HG02763 (cell line): ENCODE results near the gene SH3RF1.
A peak's percentile ranks its signal among the peaks of the same experiment; 100 is the strongest.
"Not testable (repeated sequence)": the region's sequence is repeated elsewhere in the genome, so short reads cannot be mapped to it uniquely, and the experiment has no call there.

ENCODE experiments used
- ATAC-seq: cut with Tn5 transposase; IDR thresholded peaks from one replicate; pipeline ENCODE4 v1.9.1; 2021; ENCODE audit warnings: mild to moderate bottlenecking, moderate library complexity; ENCODE audit not compliant: unreplicated experiment

SH3RF1 gene

DNA sequence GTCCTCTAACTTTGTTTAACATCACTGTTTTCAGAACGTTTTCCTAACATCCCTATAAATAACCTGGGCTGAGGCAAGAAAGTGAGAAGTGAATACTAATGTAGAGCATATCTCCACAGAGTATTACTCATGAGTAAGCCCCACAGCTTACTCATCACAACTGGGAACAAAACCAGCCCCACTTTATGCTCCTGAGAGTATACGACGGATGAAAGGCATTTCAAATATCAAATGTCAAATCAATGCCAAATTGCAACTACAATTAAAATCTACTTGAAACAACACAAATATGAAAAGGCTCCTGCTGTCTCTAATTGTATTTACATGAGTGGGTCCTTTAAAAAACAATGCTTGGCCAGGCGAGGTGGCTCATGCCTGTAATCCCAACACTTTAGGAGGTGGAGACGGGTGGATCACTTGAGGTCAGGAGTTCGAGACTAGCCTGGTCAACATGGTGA, 41.2 kb downstream of the SH3RF1 start:
- no peak for ATAC-seq

DNA sequence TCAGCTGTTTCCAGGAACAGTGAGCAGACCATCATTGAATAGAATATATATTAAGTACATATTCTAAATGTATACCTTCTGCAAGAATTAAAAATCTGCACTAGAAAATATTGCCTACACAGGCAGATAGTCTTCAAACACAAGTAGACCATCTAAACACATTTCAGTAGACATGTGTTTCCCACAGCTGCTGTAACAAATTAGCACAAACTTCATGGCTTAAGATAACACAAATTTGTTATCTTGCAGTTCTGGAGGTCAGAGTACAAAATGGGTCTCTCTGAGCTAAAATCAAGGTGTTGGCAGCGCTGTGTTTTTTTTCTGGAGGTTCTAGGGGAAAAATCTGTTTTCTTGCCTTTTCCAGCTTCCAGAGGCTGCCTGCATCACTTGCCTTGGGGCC, 42.7 kb downstream of the SH3RF1 start:
- no peak for ATAC-seq

DNA sequence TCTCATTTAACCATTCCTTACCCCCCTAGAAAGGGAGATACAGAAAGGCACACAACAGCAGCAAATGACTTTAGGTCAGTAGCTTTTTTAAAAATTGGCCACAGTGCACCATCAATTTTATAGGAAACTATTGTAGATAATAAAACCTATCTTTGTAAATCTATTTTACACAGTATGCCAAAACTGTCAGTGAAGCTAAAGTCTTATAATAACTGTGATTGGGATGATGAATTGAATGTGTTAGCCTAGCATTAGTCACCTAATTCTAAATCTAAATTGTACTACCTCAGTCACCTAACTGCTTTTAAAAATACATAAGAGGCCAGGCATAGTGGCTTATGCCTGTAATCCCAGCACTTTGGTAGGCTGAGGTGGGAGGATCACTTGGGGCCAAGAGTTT, 44.2 kb downstream of the SH3RF1 start:
- no peak for ATAC-seq

DNA sequence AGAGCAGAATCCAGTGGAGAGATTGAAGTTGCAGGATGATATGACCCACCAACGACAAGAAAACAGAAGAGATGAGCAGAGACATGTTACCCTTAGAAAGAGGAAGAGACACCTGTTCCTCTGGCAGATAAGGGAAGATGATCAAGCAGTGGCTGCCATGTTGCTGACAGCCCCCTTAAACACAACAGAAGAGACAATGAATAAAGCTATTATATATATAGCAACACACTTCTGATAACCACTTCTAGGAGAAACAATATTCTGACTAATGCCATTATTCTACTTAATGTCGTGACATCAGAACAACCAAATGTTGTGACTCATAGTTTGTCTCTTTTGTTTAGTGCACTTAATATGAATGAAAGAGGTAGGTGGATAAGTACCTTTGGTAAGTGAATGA, 44.9 kb downstream of the SH3RF1 start:
- ATAC-seq = no peak

DNA sequence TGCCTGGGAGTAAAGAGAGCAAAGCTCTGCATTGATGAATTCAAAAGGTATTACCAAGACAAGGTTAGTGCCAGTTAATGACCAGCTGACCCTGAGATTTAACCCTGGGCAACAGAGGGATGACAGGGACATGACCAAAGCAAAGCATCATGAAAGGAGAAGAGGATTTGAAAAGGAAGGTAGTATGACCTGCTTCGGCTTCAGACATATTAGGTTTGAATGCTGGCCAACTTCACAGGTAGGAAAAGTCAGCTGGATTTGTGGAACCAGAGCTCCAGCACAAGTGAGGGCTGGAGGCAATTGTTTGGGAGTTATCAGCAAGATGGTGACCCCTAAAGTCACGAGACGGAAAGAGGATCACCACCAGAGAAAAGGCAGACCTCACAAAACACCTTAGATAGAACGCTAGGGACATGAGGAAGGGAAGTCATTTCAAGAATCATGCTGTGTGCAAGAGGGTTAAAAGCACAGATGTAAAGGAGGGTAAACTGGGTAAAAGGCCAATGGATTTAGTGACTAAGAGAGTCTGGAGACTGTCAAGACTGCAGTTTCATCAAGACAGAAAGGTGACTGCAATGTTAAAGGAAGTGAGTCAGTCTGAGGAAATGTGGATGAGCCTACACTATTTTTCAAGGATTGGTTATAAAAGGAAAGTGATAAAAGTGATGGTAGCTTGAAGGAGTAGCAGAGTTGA, 45.6 kb downstream of the SH3RF1 start:
- no peak for ATAC-seq

DNA sequence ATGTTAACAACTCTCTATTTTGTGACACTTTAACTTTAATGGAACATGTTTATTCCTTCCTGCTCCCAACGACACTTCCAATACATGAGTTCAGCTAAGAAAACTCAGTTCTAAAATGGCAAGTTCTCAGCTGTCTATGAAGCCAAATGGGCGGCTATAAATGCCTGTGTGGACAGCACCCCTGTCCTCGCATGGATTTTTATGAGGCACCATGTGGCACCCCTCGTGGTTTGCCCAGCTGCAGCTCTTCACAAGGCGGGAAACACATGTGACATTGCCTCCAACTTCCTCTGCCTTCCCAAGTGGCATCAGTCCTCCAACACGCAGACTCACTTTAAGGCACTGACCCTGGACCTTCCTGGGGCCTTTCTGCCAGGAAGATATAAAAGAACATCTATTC, 48.0 kb downstream of the SH3RF1 start:
- no peak for ATAC-seq

DNA sequence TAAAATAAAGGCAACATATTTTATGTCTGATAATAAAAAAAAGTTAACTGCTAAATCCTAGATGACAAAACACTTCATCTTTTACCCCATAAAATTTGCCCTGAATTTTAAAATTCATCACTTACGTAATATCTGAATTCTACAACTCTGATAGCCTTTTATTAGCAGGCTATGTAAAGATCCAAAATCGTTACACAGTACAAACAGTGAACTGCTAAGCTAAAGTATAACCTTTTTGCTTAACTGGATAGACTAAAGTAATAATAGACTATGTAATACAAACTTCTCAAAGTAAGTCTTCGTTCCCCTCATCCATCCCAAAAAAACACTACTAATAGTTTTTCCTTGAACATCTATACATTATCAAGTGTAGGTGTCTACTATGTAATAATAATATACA, 49.1 kb downstream of the SH3RF1 start:
- no peak for ATAC-seq

DNA sequence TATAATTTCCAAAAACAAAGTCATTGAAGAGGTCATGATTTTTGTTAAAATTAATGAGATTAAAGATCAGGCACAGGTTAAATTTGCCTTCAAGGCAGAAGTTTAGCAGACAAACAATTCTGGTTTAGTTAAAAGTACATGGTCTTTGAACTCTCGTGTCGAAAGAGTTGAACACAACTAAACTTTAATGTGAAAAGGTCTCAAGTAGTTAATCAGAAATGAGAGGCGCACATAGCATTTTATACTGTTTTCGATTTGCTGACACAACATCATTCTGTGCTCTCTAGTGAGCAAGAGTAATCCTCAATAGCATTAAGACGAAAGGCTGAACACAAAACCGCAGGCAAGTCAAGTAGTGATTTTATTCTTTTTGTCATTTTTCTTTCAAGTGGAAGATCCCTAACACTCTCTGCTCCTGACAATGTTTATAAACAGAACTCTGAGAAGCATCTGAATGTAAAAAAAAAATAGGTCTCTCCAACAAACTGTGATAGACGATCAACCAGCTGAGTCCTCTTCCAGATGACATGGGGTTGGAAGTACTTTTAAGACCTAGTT, 49.8 kb downstream of the SH3RF1 start:
- no peak for ATAC-seq

DNA sequence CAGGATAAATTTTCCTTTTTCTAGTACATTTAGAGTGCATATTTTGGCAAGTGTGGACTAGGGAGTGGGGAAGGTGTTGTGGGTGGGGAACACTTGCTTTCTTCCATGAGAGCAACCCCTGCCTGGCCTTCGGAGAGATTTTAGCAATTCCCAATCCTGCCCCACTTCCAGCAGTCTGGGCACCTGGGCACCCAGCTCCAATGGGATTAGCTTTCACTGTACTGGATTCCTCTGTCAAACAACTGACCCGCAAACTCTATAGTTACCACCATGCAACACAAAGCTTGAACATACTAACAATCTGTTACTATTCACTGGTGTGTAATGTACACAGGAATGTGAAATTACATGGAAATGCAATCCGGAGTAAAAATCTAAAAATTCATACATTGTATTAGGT, 50.3 kb downstream of the SH3RF1 start:
- no peak for ATAC-seq

DNA sequence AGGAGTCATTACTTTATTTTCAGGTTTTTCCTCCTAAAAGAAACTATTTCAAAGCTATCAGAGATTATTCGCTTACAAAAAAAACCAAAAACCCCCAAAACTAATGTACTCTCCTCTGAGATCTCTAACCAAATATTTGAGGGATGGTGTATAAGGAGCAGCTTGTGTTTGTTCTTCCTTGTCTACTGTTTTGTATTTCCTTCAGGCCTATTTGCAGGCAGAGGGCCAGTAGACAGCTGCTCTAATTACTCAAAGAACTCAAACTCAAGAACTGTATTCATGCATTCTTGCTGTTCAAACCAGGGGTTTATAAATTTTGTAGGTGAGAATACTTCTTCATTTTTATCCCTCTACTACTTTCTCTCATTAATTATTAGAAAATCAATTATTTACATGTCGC, 51.3 kb downstream of the SH3RF1 start:
- no peak for ATAC-seq

DNA sequence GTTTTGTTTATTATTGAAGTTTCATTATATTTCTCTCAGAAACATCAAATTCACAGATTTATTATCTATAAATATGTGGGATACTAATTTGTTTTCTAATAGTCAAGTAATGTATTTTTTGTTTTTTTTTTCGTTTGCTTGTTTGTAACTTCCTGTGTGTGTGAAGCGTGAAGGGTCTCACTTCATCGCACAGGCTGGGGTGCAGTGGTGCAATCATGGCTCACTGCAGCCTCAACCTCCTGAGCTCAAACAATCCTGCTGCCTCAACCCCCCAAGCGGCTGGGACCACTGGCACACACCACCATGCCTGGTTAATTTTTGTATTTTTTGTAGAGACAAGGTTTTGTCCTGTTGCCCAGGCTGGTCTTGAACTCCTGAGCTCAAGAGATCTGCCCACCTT, 55.1 kb downstream of the SH3RF1 start:
- ATAC-seq = no peak

DNA sequence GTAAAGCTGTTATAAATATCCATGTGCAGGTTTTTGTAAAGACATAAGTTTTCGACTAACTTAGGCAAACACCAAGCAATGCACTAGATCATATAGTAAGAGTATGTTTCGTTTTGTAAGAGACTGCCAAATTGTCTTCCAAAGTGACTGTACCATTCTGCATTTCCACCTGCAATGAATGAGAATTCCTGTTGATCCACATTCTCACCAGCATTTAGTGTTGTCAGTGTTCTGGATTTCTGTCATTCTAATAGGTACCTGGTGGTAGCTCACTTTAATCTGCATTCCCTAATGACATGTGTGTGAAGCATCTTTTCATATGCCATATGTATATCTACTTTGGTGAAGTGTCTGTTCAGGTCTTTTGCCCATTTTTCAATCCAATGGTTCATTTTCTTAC, 57.8 kb downstream of the SH3RF1 start:
- no peak for ATAC-seq

DNA sequence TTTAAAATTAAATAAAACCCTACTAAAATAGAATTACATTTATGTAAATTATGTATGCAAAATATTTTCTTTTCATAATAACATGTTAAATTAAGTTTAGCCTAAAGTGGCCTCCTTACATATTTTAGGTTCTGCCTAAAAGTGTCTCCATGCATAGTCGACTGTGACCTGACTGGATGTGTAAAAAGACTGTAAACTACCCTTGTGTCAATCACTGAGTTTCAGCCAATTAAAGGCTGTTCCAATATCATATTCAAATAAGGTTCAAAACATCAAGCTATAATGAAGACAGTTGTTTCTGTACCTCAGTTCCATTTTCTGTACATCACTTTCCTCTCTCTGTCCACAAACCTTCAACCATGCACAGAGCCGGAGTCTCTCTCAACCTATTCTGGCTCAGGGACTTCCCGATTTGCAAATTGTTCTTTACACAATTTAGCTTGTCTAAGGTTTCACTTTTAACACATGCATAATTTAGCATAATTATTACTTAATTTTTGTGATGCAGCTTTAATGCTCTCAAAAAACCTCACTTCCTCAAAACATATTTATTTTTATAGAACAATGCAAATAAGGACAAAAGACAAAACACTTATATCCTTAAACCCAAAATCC, 60.1 kb downstream of the SH3RF1 start:
- ATAC-seq = peak; percentile 92

DNA sequence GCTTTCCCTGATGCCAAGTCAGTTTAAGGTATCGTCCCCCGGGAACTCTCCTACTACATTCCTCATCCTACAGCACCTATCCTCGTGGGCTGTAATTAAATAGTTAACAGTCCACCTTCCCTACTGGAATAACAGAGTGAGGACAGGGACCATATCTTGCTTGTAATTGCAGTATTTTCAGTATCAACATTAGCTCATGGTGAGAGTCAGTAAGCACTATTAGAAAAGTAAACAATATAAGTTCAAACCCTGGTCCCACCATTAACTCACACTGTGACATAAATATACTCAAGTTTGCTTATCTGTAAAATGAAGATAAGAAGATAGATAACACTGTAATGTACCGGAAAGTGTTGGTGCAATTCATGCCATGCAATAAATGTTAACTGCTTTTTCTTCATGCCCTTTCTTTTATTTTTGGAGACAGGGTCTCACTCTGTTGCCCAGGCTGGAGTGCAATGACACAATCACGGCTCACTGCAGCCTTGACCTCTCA, 61.3 kb downstream of the SH3RF1 start:
- no peak for ATAC-seq

DNA sequence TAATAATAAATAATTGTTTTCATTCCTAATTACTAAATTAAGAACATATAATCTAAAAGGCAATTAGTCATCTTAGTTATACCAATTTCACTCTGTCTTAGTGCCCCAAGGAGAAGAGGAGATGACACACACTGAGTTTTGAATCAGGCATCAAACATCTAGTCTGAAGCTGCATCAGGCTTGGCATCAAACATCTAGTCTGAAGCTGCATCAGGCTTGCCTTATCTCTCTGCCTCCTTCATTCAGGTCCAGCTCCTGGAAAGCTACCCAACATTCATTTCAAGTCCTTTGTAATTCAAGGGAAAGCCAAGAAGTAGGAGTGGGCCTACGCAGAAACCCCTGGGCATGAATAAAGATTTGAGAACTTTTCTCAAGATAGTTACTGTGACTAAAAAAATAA, 62.2 kb downstream of the SH3RF1 start:
- ATAC-seq = no peak

DNA sequence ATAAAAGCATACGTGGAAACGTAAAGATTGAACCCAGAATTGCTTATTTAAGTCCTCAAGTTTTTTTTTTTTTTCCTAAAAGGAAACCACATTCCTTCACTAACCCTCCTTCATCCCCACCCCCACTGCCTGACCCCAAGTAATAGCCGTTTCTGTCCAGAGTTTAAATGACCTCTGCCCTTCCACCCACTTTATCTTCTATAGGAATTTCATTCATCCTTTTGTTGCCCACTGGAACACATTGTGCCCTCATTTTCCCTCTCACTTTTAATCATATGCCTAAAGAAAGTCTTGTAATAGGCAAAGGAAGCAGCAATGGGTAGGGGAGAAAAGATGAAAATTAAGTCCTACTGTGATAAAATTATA, 62.7 kb downstream of the SH3RF1 start:
- ATAC-seq = no peak

DNA sequence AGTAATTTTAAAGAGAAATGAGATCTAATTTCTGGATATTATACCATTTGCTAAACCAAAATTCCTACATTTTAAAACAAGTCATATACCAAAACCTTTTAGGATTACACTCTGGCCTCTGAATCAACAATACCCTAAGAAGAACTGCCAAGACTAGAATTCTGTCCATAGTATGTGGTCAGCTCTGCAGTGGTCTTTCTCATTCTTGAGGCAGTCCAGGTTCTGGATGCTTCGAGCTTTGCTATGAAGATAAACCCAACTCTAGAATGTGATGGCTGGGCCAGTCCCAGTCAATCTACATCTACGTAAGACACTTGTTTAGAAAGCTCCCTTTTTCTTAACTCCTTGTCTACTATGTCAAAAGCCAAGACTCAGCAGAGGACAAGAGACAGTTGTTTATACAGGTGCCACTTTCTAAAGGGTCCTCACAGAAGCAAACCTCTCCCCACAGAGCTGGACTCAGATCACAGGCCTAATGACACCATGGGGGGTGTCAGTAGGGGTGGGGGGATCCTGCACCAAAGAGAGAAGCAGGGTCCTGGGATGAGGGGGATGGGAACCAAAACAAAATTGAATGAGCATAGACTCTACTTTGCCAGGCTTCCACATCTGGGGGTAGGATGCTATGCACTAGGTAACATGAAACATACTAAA, 63.2 kb downstream of the SH3RF1 start:
- no peak for ATAC-seq

DNA sequence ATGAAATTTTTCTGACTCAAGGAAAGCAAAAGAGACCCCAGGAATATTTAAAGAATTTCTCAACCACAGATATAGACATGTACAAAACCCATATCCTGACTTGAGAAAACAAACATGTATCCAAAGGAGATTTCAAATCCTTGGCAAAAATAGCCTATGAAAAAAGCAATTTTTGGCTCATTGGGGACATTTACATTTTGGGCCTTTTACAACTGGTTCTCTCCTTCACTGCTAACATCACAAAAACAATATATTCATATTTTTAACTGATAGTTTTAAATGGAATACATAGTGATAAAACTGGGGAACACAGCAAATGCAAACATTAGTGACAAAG, 65.0 kb downstream of the SH3RF1 start:
- no peak for ATAC-seq

DNA sequence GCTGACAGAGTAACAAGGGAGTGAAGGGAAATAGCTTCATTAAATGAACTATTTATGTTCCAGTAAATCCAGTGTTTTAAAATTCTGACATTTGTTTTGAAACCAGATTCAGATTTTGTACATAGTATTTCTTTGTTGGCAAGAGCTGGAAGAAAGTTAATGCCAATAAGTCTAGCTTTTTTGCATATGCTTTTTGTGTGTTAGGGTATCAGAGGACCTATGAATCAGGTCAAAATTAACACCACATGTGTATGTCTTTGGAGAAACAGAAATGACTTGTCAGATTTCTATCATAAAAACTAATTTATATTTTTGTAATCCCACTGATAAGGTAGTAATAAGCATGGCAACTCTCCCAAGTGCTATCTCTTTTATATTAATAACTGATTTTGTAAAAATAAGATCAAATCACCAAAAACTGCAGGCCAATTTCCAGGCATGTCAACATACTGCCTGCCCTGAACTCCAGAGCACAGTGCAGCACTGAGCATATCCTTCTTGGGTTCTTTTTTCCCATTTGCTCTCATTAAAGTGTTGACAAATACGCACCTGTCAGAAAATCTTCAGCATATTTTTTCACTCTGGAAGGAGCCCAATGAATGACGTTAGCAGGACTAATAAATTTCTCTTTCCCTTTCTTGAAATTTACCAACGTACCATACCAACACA, 65.5 kb downstream of the SH3RF1 start:
- ATAC-seq = no peak

DNA sequence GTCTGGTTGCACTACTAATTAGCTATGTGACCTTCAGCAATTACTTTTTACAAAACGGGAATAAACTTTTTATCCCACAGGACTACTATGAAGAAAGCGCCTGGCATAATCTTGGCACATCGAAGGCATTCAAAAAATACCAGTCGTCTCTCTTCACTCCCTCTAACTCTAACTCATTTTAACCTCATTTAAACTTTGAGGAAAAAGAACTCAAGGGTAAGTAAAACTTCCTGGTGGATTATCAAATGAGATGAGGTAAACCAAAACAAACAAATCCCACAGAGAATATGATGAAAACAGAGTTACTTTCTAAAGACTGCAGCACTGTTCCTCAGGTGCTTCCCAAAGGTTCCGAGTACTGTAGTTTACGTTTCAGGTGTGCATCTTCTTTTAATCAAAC, 66.9 kb downstream of the SH3RF1 start:
- no peak for ATAC-seq

DNA sequence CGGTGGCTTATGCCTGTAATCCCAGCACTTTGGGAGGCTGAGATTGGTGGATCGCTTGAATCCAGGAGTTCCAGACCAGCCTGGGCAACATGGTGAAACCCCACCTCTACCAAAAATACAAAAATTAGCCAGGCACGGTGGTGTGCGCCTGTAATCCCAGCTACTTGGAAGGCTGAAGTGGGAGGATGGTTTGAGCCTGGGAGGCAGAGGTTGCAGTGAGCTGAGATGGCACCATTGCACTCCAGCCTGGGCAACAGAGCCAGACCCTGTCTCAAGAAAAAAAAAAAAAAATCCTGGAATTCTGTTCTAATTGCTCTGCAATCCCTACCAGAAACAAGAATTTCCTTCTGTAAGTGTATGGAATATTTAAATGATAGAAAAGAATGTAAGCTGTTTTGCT, 67.5 kb downstream of the SH3RF1 start:
- not testable (repeated sequence) for ATAC-seq

DNA sequence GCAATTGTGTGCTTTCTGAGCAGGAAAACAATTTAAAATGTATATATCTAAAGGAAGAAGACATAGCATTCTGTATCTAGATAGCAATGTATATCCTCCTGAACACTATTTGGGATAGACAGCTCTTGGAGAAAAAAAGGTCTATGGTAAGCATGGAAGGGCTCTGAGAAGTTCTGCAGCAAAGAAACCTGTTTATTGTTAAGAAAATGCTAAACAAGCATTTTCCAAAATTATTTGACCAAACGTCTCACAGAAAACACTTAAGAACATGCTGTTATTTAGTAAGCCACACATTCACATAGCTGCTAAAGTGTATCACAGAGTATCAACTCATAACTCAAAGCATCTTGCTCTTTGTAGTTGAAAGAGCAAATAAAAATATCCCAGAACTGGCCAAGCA, 67.9 kb downstream of the SH3RF1 start:
- ATAC-seq = no peak
